Activated CD4-positive, alpha-beta T cell treated with anti-CD3 and anti-CD28 coated beads, Interleukin-2, amount 10 ng/mL, durations not matched to agents 7 days and 5 days (primary cell): Measurements from ENCODE around the gene ABI1. TPM values are rescaled to one million over a fixed set of nuclear protein-coding genes. Genes with fewer than 3 reads are reported as not detected.
"Not testable (repeated sequence)": the region's sequence is repeated elsewhere in the genome, so short reads cannot be mapped to it uniquely, and the experiment has no call there.

Experiments
- CTCF ChIA-PET: fragments of 350-600 bp; sonication (Branson Sonifier 250); formaldehyde crosslinking; loops from one replicate; lab custom pipeline; 2021; ENCODE audit warnings: antibody characterized with exemption; lab: Charles Lee
- POLR2A ChIA-PET: fragments of 350-600 bp; sonication (Branson Sonifier 250); formaldehyde crosslinking; loops from one replicate; lab custom pipeline; 2021; ENCODE audit warnings: antibody characterized with exemption; lab: Charles Lee
- DNase-seq: peaks from one replicate; pipeline ENCODE4 v3.0.0-alpha.2; 2020
- H3K27ac Mint-ChIP-seq: one replicate; pipeline ENCODE4 v1.8.0; 2021; ENCODE audit warnings: mild to moderate bottlenecking, moderate library complexity, mixed read lengths
- H3K27me3 Mint-ChIP-seq: one replicate; pipeline ENCODE4 v1.8.0; 2021; ENCODE audit warnings: mixed read lengths
- H3K36me3 Mint-ChIP-seq: one replicate; pipeline ENCODE4 v1.8.0; 2021; ENCODE audit warnings: low read depth, mixed read lengths
- H3K4me1 Mint-ChIP-seq: one replicate; pipeline ENCODE4 v1.8.0; 2021; ENCODE audit warnings: mixed read lengths
- H3K4me3 Mint-ChIP-seq: one replicate; pipeline ENCODE4 v1.8.0; 2021; ENCODE audit warnings: mild to moderate bottlenecking, moderate library complexity, mixed read lengths
- H3K9me3 Mint-ChIP-seq: one replicate; pipeline ENCODE4 v1.8.0; 2021; ENCODE audit warnings: mixed read lengths
- total RNA-seq, 2 experiments: library from RNA; stranded (reverse); gene quantifications; one replicate each; pipeline ENCODE4 v1.2.3, GENCODE V29; 2021

The ABI1 gene
- total RNA-seq, 2 experiments from 2014 or later: 59.7 to 65.2 TPM

- peaks cover 17% of the 10 kb centered on the region for H3K4me1 Mint-ChIP-seq
- CTCF ChIA-PET: interaction anchor here (3.0 kb wide), 1 partner anchor 7 kb away, joined by 21 read pairs; no protein-coding TSS in a partner anchor
- POLR2A ChIA-PET: no interaction called here
- no peaks in the 10 kb centered on the region for H3K9me3 Mint-ChIP-seq
- no peak overlapping the region for H3K4me3 Mint-ChIP-seq
- H3K27ac Mint-ChIP-seq: no peak overlapping the region
- H3K36me3 Mint-ChIP-seq: peaks cover 2% of the 10 kb centered on the region
- H3K27me3 Mint-ChIP-seq: peaks cover 11% of the 10 kb centered on the region
- DNase-seq: no peak
Measured at GRCh38 chr10:26863351-26864076, 2.8 kb upstream of the ABI1 start.

- ChIA-PET CTCF (interaction anchor here (0.7 to 3.0 kb wide), 13 partner anchors 10 to 426 kb away, joined by 3 to 21 read pairs (median 3); partner anchors contain the start of gene PDSS1), POLR2A (no interaction called here)
- peaks cover 4% of the 10 kb centered on the region for H3K36me3 Mint-ChIP-seq
- H3K4me1 Mint-ChIP-seq: peaks cover 30% of the 10 kb centered on the region
- peak overlapping the region; percentile 96 for H3K4me3 Mint-ChIP-seq
- no peak for DNase-seq
- H3K27me3 Mint-ChIP-seq: peaks cover 9% of the 10 kb centered on the region
- peak overlapping the region; percentile 100 for H3K27ac Mint-ChIP-seq
- H3K9me3 Mint-ChIP-seq: no peaks in the 10 kb centered on the region
Measured at GRCh38 chr10:26861205-26861998, 644 bp upstream of the ABI1 start.

DNA sequence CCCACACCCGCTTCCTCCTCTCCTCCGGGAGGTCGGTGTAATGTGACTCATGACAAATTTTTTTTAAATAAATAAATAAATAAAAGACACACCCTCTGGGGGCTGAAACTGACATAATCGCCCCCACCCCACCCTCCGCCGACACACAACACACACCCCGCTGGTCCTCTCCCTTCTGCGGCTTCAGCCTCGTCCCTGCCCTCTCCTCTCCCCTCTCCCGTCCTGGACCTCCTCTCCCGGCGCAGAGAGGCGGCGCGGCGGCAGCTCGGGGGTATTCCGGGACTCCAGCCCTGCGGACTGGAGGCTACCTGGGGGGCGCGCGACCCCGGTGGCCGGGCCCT is 686 bp downstream of the ABI1 start:
- Mint-ChIP-seq H3K36me3 (peaks cover 4% of the 10 kb centered on the region), H3K4me3 (peak overlapping the region; percentile 96), H3K27me3 (peaks cover 9% of the 10 kb centered on the region), H3K9me3 (no peaks in the 10 kb centered on the region), H3K4me1 (peaks cover 36% of the 10 kb centered on the region), H3K27ac (peak overlapping the region; percentile 94)
- POLR2A ChIA-PET: interaction anchor here (0.6 kb wide), 2 partner anchors 120 to 294 kb away, joined by 4 to 5 read pairs; partner anchors contain the start of gene YME1L1
- DNase-seq: peak; percentile 52
- CTCF ChIA-PET: interaction anchor here (0.8 to 3.0 kb wide), 3 partner anchors 11 to 144 kb away, joined by 4 to 21 read pairs (median 6); no protein-coding TSS in a partner anchor

- H3K4me3 Mint-ChIP-seq: peak overlapping the region; percentile 96
Measured at GRCh38 chr10:26859241-26860101, 1.3 kb downstream of the ABI1 start.

DNA sequence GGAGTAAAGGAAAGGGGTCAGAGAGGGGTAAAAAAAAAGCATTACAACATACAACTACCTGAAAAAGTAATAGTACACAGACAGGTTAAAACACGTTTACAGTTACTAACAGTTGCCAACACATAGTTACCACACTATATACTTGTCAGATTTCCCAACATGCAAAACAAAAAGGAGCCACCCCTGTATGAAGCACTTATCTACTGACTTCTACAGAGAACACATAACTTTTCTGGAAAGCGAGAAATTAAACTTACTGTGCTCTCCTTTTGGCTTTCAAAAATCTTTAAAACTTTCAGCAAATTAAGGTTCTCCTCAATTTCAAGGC is 2.1 kb downstream of the ABI1 start:
- DNase-seq: no peak
- H3K9me3 Mint-ChIP-seq: no peaks in the 10 kb centered on the region
- CTCF ChIA-PET: no interaction called here
- H3K4me1 Mint-ChIP-seq: peaks cover 47% of the 10 kb centered on the region
- peaks cover 14% of the 10 kb centered on the region for H3K36me3 Mint-ChIP-seq
- H3K27ac Mint-ChIP-seq: peak overlapping the region; percentile 94
- H3K4me3 Mint-ChIP-seq: peak overlapping the region; percentile 96
- H3K27me3 Mint-ChIP-seq: peaks cover 7% of the 10 kb centered on the region
- POLR2A ChIA-PET: no interaction called here

More at GRCh38 chr10:26859241-26860101, 1.3 kb downstream of the ABI1 start:
- ChIA-PET POLR2A (interaction anchor here (0.6 kb wide), 1 partner anchor 119 kb away, joined by 5 read pairs; no protein-coding TSS in a partner anchor), CTCF (interaction anchor here (0.5 kb wide), 1 partner anchor 184 kb away, joined by 4 read pairs; no protein-coding TSS in a partner anchor)
- peak overlapping the region; percentile 94 for H3K27ac Mint-ChIP-seq
- peaks cover 41% of the 10 kb centered on the region for H3K4me1 Mint-ChIP-seq
- peaks cover 10% of the 10 kb centered on the region for H3K36me3 Mint-ChIP-seq
- DNase-seq: no peak
- H3K9me3 Mint-ChIP-seq: no peaks in the 10 kb centered on the region
- H3K27me3 Mint-ChIP-seq: peaks cover 9% of the 10 kb centered on the region

DNA sequence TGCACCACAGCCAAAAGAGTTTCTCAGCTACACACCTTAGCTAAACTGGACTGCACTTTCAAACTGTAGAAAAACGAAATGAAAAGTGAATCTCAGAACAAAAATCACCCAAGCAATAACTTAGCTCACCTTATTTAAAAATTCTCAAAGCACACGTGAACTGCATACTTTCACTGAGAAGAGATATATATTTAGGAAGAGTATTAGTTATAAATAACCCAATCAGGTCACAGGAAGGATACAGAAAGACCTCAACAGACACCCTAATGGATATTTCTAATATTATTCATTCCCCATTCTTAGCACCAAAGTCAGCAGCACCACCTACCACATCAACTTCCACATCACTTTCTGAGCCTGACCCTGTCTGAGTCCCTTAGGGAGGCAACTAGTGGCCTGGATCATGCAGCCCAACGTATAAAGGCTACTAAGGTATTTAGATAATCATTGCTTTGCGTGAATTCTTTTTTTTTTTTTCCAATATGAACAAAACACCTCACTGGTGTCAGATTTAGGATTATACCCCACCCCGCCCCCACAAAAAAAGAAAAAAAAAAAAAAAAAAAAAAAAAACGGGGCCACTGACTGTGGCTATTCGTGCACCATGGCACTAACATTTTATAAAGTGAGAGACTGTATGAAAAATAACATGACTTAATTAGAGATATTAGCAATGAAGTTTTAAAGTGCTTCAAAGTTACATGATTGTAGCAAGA is 2.6 kb downstream of the ABI1 start:
- ChIA-PET CTCF (no interaction called here), POLR2A (no interaction called here)
- peaks cover 2% of the 10 kb centered on the region for H3K27me3 Mint-ChIP-seq
- peaks cover 15% of the 10 kb centered on the region for H3K36me3 Mint-ChIP-seq
- peak overlapping the region; percentile 96 for H3K4me3 Mint-ChIP-seq
- H3K9me3 Mint-ChIP-seq: no peaks in the 10 kb centered on the region
- peak overlapping the region; percentile 94 for H3K27ac Mint-ChIP-seq
- H3K4me1 Mint-ChIP-seq: peaks cover 48% of the 10 kb centered on the region
- no peak for DNase-seq

GRCh38 chr10:26857553-26857952 is 3.2 kb downstream of the ABI1 start:
- H3K27ac Mint-ChIP-seq: peak overlapping the region; percentile 60

DNA sequence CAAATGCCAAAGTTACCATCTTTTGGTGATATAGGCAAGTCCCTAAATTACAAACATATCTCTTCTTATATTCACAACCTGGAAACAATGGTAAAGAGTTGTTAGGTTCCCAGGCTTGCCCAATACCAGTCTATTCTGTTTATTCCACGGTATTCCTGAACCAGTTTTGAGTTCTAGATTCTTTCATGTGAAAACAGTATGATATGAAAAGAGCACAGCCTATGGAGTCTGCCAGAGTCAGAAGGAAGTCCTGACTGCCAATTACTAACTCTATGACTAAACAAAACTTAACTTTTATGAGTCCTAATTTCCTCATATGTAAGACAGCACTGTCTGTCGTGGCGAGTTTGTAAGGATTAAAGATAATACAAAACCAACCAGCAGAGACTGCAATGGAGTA is 5.6 kb downstream of the ABI1 start:
- Mint-ChIP-seq H3K36me3 (peaks cover 22% of the 10 kb centered on the region), H3K4me1 (peaks cover 46% of the 10 kb centered on the region)

More at GRCh38 chr10:26857553-26857952, 3.2 kb downstream of the ABI1 start:
- Mint-ChIP-seq H3K4me3 (peak overlapping the region; percentile 96), H3K4me1 (peaks cover 48% of the 10 kb centered on the region), H3K36me3 (peaks cover 15% of the 10 kb centered on the region)
- CTCF ChIA-PET, H3K9me3 Mint-ChIP-seq, DNase-seq, POLR2A ChIA-PET, H3K27me3 Mint-ChIP-seq: not testable (repeated sequence)

DNA sequence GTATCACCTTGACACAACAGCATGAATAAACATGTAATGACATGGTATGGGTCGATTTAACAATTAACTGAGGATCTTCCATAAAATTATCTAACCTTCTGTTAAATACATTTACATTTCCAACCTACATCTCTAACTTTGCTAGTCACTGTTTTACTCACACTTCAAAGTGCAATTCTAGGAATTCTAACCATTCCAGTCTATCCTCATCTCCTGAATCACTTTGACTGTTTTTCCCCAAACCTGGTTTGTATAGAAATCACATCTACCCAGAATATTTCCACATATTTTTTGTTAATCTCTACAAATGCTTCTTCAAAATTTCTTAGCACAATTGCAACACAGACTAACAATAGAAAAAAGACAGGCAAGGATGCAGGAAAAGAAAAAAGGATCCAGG is 6.2 kb downstream of the ABI1 start:
- Mint-ChIP-seq H3K4me3 (no peak overlapping the region), H3K9me3 (no peaks in the 10 kb centered on the region), H3K36me3 (peaks cover 24% of the 10 kb centered on the region), H3K27me3 (no peaks in the 10 kb centered on the region), H3K4me1 (peaks cover 46% of the 10 kb centered on the region), H3K27ac (no peak overlapping the region)
- POLR2A ChIA-PET: no interaction called here
- no peak for DNase-seq
- CTCF ChIA-PET: no interaction called here

More for the DNA sequence above, 5.6 kb downstream of the ABI1 start:
- no peaks in the 10 kb centered on the region for H3K27me3 Mint-ChIP-seq
- POLR2A ChIA-PET: no interaction called here
- H3K9me3 Mint-ChIP-seq: no peaks in the 10 kb centered on the region
- CTCF ChIA-PET: no interaction called here
- DNase-seq: no peak
- H3K4me3 Mint-ChIP-seq: no peak overlapping the region
- no peak overlapping the region for H3K27ac Mint-ChIP-seq

- no peak overlapping the region for H3K4me3 Mint-ChIP-seq
- H3K9me3 Mint-ChIP-seq: peaks cover 3% of the 10 kb centered on the region
- H3K4me1 Mint-ChIP-seq: peaks cover 44% of the 10 kb centered on the region
- H3K36me3 Mint-ChIP-seq: peaks cover 37% of the 10 kb centered on the region
- CTCF ChIA-PET: interaction anchor here (1.0 to 1.7 kb wide), 4 partner anchors 11 to 21 kb away, joined by 3 to 5 read pairs (median 4); partner anchors contain the start of gene ABI1
- no peak for DNase-seq
- no peaks in the 10 kb centered on the region for H3K27me3 Mint-ChIP-seq
- POLR2A ChIA-PET: no interaction called here
- no peak overlapping the region for H3K27ac Mint-ChIP-seq
Measured at GRCh38 chr10:26844396-26844975, 16.3 kb downstream of the ABI1 start.

- CTCF ChIA-PET: interaction anchor here (1.0 to 1.7 kb wide), 4 partner anchors 10 to 20 kb away, joined by 3 to 5 read pairs (median 4); no protein-coding TSS in a partner anchor
- H3K36me3 Mint-ChIP-seq: peaks cover 39% of the 10 kb centered on the region
- no peak overlapping the region for H3K4me3 Mint-ChIP-seq
- DNase-seq: no peak
- POLR2A ChIA-PET: no interaction called here
- H3K27me3 Mint-ChIP-seq: no peaks in the 10 kb centered on the region
- peaks cover 3% of the 10 kb centered on the region for H3K9me3 Mint-ChIP-seq
- no peak overlapping the region for H3K27ac Mint-ChIP-seq
- H3K4me1 Mint-ChIP-seq: peaks cover 43% of the 10 kb centered on the region
Measured at GRCh38 chr10:26843736-26844135, 17.0 kb downstream of the ABI1 start.
